NCI-H2196 treated with DMSO at 0.1 percent for 48 hours (cell line): ENCODE measurements around the gene NFILZ.

Source experiments
- DNase-seq: peaks from one replicate; lab custom pipeline; 2025; ENCODE audit not compliant: unreplicated experiment; lab: John Stamatoyannopoulos, UW

Gene NFILZ, protein sequence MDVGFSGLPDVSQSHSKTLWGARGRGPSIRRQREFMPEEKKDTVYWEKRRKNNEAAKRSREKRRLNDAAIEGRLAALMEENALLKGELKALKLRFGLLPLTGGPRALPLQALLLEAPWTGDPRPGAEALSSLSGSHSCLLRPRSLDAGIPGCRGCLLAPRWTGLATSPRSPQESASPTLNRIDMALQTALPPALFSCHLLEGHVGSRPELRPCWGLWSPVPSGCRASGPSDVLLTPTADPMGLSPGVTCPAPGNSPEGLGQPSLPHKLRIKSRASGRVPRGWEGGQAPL

DNA sequence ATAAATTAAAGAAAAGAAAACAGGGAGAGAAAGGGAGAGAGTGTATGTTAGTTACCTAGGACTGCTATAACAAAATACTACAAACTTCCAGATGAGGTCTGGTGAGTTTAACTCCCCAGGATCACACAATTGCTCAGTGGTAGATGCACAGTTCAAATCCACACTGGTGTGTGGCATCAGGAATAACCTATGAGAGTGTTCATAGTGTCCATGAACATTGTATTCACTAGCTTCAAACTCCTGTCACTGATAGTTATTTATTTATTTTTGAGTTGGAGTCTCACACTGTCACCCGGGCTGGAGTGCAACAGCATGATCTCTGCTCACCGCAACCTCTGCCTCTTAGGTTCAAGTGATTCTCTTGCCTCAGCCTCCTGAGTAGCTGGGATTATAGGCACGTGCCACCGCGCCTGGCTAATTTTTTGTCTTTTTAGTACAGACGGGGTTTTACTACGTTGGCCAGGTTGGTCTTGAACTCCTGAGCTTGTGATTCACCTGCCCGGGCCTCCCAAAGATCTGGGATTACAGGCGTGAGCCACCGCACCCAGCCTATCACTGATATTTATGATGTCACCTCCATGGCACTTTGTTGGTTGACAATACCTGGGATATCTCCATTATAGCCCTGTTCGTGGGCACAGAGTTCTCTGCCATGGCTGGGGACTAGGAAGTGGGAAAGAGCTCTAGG is at the start of gene NFILZ:
Gene NFILZ (plus strand): TSS at position 638 of the 688 bp plus-strand sequence. CDS start 46,133 bp downstream, outside the sequence.
- no peak for DNase-seq

DNA sequence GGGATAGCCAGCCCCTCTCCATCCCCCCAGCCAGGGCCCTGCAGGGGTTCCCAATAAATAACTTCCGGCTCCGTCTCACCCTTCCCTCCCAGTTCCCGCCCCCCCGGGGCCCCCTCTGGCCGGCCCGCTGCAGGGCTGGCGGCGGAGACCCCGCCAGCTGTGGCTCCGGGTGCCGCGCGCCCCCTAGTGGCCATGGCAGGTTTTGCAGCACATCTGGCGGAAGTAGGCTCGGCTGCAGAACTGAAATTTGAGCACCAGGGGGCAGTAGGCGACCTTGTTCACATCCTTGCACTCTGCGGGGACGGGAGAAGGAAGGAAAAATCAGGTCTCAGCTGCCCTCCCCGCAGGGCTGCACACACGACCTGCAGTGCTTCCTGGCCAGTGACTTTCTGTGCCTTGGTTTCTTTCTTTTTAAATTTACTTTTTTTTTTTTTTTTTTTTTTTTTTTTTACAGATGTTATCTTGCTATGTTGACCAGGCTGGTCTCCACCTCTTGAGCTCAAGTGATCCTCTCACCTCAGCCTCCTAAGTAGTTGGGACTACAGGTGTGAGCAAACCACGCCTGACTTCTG is 49.6 kb upstream of the NFILZ start:
- peak; percentile 66 for DNase-seq

DNA sequence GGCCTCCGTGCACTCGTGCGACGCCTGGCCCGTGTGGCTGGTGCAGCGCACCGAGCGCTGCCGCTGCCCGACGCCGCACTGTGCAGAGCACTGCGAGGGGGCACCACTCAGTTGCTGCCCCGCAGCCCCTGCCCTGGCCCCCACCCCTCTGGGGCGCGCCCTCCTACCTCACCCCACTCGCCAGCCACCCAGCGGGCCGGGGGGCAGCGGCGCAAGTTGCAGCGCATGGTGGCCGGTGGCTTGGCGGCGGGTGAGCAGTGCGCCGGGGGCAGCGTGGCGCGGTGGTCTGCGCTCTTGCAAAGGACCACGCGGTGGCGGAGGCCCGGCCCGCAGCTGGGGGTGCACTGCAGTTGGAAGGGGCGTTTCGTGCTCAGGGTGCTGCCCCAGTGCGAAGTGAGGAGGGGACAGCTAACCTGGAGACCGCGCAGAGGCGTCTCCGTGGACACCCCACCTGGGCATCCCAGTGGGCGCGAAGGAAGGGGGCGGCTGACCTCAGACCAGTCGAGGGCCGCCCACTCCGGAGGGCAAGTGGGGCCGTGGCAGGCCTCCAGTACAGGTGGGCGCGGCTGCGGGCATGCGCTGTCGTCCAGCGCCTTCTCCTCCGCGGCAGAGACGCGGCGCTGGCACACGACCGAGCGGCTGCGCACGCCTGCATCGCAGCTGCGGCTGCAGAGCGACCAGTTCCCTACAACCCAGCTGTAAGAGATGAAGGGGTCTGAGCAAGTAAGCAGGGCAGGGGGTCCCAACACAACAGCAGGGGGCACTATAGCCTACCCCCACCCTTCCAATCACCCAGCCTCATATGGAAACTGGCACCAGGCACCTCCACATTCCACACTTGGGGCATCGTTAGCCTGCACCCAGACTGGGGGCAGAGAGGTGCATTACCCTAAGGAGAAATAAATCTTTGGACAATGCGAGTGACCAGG is 45.2 kb upstream of the NFILZ start:
- DNase-seq = no peak

DNA sequence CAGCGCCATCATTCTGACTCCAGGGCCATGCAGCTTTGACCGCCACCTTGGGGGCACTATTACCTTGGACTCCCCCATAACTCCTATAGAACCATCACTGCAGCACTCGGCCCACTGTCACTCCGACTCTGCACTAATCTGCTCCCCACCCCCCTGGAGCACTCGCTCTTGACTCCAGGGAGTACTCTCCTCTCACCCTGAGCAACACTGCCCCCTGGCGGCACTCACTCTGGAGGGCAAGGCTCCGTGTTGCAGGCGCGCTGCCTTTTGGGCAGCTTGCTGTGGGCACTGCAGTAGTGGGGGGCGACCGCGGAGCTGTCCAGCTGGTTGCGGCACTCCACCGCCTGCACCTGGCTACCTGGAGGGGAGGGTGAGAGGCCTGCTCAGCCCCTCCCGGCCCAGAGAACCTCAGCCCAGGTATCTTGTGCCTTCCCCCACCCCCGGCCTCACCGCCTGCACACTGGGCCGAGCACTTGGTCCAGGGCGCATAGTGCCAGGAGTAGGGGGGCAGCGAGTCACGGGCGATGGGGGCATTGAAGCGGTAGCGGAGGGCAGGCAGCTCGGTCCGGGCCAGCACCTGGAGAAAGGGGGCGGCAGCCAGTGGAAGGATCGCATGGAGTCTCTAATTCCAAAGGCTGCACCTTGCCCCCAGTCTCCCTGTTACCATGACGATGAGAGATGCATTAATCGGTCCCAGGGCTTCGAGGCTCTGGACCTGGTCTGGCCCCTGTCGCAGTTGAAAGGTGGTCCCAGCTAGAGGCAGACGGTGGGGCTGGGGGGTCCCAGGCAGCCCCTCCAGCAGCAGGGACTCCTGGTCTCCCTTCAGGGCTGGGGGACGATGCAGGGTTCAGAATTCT is 44.3 kb upstream of the NFILZ start:
- peak; percentile 25 for DNase-seq

DNA sequence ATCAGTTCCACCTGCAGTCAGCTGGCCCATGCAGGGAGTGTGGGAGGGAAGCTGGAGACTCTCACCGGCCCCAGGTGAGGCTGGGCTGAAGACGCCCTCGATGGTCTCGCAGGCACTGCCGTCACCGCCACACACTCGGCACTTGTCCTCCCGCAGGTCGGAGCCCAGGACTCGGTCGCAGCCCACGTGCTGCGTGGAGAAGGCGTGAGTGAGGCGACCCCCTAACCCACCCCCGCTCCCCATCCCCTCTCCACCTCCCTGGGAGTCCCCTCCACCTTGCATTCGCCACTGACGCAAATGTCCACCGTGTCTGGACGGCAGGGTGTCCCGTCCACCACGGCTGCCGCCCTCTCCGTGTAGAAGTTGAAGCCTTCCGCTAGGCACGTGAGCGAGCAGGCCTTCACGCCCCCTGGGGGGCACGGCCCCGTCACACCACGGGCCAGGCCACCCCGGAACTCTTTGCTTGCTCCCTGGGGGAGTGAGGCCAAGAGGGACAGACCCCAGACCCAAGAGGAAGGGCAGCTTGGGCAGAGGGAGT is 41.2 kb upstream of the NFILZ start:
- no peak for DNase-seq

DNA sequence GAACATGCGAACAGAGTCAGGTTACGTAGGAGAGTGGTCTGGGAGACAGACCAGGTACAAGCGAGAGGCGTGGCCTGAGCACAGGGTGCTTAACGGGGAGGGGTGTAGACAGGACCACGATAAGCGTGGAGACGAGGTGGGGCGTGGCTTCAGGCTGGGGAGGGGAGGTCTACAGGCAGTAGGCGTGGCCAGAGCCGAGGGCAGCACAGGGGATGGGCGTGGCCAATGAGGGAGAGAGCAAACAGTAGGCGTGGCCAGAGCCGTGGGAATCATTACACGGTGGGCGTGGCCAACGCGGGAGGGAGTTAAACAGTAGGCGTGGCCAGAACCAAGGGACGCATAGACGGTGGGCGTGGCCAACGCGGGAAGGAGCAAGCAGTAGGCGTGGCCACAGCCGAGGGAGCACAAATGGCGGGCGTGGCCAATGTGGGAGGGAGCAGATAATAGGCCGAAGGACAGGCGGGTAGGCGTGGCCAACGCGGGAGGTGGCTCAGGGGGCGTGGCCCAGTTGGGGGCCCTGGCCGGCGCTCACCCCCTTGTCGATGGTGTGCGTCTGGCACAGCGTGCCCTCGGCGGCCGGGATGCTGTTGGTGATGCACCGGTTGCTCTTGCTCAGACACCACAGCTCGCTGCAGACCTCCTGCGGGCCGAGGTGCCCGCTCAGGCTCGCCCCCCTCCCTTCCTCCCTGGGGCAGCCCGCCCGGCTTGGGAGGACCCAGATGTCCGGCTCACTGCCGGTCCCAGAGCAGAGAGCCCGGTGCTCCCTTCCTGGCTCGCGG is 38.0 kb upstream of the NFILZ start:
- DNase-seq = no peak

DNA sequence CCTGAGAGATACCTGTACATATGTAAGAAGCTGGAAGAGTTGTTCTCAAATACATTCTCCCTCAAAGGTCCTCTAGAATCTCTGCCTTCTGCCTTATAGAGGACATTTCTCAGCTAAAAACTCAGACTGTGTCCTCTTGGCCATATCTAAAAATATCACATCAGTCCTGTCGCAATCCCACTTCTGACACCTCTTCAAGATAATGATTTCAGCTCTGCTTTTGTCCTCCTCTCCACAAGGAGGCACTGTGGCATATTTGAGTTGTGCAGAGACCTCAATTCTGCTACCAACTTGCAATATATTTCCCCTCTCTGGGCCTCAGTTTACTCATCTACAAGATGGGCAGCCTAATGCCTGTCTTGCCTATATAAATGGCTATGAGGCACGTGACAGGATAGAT is 36.5 kb upstream of the NFILZ start:
- no peak for DNase-seq

DNA sequence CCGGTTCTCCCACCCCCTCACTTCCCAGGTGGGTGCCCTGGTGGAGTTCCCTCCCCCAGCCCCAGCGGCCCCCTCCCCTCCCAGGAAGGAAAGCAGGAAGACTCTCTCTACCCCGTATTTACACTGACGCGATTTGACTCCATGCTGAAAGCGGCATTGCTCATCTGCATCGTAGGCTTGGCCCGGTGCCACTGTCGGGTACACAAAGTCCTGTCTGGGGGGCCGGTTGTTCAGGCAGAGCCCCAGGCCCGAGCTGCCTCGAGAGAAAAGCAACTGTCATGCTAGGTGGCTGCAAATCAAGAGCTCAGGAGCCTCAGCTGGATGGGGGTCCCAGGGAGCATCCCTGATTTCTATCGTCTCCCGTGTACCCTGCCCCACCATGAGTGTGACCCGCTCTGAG is 34.8 kb upstream of the NFILZ start:
- DNase-seq = no peak

DNA sequence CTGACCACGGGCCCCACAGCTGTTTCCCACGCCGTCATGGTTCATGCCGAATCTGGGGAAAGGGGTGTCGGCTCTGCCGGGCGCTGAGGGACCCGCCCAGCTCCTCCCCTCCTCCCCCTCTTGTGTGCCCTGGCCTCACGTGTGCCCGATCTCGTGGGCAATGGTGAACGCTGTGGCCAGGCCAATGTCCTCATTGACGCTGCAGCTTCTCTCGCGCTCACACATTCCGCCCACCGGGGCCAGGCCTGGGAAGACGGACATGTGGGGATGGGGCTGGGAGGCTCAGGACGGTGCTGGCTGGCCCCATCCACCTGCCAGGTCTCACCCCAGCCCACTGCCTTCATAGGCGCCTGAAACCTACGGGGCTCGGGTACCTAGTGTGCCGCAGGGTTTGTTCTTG is 34.3 kb upstream of the NFILZ start:
- DNase-seq = no peak

DNA sequence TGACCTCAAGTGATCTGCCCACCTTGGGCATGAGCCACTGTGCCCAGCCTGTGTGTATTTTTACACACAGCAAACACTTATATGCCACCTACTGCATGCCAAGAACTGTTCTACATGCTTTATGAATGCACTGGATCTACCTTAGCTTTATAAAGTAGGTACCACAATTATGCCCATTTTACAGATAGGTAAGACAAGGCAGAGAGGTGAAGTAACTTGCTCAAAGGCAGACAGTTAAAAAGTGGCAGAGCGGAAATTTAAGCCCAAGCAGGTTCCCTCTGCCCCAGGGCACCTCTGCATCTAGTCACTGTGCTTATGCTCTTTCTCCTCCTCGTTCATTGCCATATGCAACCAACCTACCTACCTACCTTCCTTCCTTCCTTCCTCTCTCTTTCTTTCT is 30.4 kb upstream of the NFILZ start:
- DNase-seq = no peak

DNA sequence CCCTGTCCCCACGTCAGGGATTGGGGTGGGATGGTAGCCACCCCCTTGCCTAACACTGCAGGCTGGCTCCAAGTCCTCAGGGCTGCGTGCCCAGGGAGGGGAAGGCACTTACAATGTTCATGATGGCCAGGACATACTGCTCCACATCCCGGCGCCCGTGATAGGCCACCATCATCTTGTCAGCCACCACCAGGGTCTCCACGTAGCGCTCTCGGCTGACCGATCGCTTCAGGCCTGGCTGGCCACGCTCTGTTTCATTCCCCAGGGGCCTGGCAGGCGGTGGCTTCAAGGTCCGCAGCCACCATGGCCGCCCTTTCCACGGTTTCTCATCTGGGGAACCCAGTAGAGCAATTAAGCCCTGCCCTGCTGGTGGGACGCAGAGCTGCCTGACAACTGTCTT is 29.6 kb upstream of the NFILZ start:
- no peak for DNase-seq

DNA sequence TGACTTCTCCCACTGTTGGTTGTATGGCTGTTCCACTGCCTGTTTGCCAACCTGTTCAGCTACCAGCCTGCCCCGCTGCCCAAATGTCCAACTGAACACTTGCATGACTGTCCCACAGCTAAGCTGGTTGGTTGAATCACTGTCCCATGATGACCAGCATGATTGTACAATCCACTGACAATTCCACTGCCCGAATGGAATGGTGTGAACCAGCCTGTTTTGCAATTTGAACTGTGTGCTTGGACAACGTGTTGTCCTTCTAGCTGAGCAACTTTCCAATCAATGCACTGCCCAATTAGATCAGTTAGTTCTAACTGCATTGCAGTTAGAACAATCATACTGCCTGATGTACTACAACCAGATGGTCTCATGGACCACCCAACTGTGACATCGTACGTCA is 28.6 kb upstream of the NFILZ start:
- DNase-seq = no peak

DNA sequence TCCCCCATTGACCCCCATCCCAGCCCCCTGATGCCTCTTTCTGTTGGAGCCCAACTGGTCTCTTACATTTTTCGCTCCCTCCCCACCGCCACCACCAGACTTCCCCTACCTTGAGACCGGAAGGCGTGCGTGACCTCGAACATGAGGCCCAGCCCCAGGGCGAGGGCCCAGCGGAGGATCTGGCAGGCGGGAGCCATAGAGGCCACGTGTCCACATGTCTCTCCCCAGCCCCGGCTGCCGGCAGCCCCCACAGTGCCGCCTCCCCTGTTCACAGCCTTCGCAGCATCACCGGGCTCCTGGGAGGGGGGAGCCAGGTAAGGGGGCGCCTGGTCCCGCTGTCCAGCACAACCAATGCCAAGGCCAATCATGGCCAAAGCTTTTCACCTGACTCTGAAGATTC is 24.9 kb upstream of the NFILZ start:
- DNase-seq = no peak

DNA sequence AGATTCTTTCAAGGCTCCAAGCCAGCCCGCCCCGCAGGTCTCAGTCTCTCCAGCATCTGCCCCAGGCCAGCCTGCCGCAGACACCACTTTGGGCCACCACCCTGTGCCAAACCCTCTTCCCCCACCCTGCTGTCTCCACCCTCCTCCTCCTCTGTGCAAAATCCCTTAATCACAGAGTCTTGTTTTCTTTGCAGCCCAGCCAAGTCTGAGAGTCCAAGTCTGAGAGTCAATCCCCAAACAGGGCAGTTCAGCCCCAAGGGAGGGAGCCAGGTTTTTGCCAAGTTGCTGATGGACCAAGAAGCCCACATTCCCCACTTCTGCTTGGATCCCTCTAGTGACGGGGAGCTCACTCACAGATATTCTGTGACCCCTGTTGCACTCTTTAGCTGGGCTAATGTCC is 23.0 kb upstream of the NFILZ start:
- no peak for DNase-seq

DNA sequence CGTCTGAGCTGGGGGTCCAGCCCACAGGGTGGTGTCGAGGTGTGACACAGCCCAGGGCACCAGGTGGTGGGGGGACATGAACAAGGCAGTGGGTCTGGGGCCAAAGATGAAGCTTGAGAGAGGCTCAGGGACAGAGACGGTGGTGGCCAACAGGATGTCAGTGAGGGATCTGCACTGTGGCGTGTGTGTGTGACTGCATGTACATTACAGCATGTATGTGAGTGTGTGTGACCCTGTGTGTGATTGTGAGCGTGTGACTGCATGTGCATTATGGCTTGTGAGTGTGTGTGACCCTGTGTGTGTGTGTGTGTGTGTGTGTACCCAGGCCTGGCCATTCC is 21.5 kb upstream of the NFILZ start:
- no peak for DNase-seq

DNA sequence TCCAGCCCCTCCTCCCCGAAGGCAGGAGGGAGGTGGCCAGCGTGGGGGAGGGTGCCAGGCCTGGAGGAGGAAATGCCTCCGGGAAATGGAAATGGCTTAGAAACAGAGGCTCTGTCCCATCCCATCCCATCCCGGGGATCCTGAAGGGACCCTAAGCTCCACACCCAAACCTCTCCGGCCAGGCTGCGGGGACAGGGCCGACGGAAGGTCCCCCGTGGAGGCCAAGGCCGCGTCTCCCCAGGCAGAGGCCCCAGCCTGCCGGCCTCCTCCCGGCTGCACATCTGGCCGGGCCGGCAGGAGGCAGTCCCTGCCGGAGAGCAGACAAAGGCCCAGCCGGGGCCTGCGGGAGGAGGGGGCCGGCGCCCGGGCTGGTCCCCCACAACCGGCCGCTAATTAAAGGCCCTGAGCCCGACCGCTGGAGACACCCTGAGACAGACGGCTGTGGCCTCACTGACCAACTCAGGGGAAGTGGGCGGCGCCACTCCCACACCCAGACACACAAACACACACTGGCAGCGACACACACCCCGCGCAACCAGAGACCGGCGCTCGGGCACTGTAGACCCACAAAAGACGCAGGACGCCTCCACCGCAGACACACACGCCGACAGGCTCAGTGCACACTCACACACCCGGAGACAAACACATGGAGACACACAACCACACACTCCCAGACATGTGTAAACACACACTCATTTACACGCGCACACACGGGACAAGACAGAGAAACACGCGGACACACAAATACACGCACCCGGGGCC is 21.0 kb upstream of the NFILZ start:
- DNase-seq = no peak

DNA sequence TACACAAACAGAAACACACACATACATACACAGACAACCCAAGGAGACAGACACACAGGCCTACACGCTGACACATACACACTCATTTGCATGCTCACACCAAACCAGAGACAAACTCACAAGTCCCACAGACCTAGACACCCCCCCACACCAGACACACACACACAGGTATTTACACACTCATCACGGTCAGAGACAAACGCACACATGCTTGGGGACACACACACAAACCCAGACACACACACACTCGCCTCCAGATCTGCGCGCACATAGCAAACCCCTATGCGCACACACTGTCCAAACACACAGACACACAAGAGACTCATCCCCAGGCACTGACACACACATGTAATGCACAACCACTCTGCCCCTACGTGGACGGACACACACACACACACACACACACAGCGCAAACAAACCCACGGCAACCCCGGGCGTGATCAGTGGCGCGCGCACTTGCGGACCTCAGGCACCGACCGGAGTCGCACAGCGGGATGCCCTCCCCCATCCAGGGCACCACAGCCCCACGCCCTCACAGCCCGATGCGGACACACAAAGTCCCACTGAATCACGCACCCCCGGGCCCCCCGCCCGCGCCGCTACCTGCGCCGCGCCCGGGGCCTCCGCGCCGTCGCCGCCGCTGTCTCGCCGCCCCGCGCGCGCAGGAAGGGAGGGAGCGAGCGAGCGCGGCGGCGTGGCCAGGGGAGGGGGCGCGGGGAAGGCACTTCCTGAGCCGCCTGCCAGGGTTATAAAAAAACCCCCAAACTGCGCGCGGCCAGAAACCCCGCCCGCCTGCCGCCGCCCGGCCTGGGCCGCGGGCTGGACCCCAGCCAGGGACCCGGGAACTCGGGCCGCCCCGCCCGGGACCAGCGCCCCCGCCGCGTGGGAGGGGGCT is 20.1 kb upstream of the NFILZ start, which contains the start of gene ADAMTS10:
Gene ADAMTS10 (minus strand): TSS at position 675 of the 895 bp plus-strand sequence. CDS start 5,005 bp downstream, outside the sequence.
- no peak for DNase-seq

DNA sequence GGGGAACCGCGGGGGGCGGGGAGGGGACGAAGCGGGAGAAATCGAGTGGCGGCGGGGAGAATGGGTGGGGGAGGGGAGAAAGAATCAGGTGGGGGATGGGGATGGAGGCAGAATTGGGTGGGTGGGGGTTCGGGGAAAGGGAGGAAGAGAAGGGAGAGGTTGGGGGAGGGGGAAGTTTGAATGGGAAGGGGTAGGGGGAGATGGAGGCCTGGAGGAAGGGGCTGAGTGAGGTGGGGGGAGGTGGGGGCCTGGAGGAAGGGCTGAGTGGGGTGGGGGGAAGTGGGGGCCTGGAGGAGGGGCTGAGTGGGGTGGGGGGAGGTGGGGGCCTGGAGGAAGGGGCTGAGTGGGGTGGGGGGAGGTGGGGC is 19.5 kb upstream of the NFILZ start:
- DNase-seq = no peak
